GM10248 (cell line): ENCODE data around the gene TRIP10.
A peak's percentile ranks its signal among the peaks of the same experiment; 100 is the strongest.

Experiments
- CTCF ChIA-PET: fragments of 300-600 bp; sonication (Branson Sonifier 250); formaldehyde crosslinking; extraction: SDS; loops from one replicate; lab custom pipeline; 2021; ENCODE audit warnings: antibody characterized with exemption; lab: Yijun Ruan, JAX
- POLR2A ChIA-PET: fragments of 350-650 bp; sonication (Branson Sonifier 250); formaldehyde crosslinking; extraction: SDS; loops from one replicate; lab custom pipeline; 2020; ENCODE audit warnings: antibody characterized with exemption; lab: Yijun Ruan, JAX
- DNase-seq: peaks from one replicate; pipeline ENCODE4 v3.0.0; 2012; ENCODE audit errors: extremely low spot score
- TF ChIP-seq, protein P1 (sequence below): IDR thresholded peaks from 2 replicates; pipeline ENCODE4 v1.5.1; 2012; ENCODE audit warnings: mild to moderate bottlenecking, low read depth; ENCODE audit errors: extremely low read depth, missing control alignments, control extremely low read depth

TRIP10 gene

DNA sequence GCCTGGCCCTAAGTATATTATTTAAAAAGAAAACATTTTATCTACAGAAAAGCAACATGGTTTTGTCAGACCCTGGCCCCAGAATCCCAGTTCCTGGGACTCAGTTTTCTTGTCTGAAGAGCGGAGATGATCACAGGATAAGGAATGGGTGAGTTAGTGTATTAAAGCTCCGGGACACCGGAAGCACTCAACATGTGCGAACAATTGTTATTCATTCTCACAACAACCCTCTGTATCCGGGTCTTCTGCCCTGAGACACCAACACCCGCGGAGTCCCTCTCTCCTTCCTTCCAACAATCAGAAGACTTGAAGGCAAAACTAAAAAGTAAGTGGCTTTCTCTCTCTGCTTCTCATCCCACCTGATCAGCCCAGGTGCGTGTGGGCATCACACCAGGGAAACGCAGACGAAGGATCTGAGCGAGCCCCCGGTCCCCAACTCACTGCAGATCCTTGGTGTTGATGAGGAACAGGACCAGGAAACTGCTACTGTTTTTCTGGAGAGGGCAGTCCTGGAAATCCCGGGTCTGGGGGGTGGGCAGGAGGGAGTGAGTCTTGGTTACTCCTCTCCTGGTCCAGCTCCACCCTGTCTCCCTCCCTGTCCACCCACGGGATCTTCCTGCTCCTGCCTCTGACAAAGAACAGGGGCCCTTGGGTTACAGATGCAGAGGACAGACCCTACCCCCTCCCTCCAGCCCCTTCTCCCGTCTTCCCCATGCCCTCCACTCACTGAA lies 4.1 kb upstream of the TRIP10 start:
- ChIA-PET CTCF (interaction anchor here (0.7 to 7.3 kb wide), 5 partner anchors 13 to 363 kb away, joined by 3 to 124 read pairs (median 3); partner anchors contain the start of gene ALKBH7), POLR2A (interaction anchor here (0.9 kb wide), 1 partner anchor 24 kb away, joined by 3 read pairs; no protein-coding TSS in a partner anchor)
- TF ChIP-seq, protein P1, sequence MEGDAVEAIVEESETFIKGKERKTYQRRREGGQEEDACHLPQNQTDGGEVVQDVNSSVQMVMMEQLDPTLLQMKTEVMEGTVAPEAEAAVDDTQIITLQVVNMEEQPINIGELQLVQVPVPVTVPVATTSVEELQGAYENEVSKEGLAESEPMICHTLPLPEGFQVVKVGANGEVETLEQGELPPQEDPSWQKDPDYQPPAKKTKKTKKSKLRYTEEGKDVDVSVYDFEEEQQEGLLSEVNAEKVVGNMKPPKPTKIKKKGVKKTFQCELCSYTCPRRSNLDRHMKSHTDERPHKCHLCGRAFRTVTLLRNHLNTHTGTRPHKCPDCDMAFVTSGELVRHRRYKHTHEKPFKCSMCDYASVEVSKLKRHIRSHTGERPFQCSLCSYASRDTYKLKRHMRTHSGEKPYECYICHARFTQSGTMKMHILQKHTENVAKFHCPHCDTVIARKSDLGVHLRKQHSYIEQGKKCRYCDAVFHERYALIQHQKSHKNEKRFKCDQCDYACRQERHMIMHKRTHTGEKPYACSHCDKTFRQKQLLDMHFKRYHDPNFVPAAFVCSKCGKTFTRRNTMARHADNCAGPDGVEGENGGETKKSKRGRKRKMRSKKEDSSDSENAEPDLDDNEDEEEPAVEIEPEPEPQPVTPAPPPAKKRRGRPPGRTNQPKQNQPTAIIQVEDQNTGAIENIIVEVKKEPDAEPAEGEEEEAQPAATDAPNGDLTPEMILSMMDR = no peak
- DNase-seq = no peak

DNA sequence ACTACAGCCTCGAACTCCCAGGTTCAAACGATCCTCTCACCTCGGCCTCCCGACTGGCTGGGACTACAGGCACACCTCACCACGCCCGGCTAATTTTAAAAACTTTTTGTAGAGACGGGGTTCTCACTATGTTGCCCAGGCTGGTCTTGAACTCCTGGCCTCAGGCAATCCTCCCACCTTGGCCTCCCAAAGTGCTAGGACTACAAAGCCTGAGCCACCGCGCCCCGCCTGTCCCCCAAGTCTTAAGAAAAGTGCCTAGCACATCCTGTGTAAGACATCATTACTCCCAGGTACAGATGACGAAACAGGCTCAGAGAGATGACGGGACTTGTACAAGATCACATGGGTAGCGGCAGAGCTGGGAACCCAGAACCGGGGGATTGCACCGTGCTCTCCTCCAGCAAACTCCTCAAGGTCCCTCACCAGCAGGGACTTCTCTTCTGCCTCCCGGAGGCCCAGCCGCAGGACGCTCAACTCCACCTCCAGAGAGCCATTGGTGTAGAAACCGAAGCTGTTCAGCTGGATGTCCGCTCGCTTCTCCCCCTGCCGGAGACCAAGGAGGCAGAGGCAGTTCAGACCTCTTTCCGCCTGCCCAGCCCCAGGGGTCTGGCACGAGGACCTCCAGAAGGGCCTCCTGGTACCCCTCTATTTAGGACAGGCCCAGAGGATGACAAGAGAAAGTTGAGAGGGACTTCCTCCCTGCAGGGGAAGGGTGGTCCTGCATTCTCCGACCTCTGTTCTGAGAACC lies 3.1 kb upstream of the TRIP10 start:
- ChIA-PET CTCF (interaction anchor here (0.7 to 7.3 kb wide), 17 partner anchors 11 to 364 kb away, joined by 3 to 124 read pairs (median 3); partner anchors contain the start of genes ALKBH7 and C3), POLR2A (interaction anchor here (0.6 kb wide), 3 partner anchors 81 to 267 kb away, joined by 3 to 4 read pairs (median 3); no protein-coding TSS in a partner anchor)
- peak; percentile 81 for DNase-seq

DNA sequence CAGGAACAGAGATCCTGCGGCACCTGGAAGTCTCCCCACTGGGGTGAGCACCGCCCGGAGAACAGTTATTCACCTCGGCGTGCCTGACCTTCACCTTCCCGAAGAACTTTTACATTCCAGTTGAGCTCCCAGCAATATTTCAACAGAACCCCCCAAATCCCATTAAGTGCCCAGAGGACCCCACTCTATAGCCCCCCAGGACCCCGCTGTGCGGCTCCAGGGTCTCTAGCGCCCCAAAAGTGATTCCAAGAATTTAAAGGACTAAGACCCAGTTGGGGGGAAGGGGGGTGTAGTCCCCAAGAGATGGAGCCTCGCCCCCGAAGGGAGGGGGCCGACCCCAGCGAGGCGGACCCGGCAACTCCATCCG lies 2.6 kb upstream of the TRIP10 start:
- POLR2A ChIA-PET = interaction anchor here (0.6 to 1.8 kb wide), 4 partner anchors 82 to 206 kb away, joined by 3 to 8 read pairs (median 4); partner anchors contain the start of gene TNFSF9
- TF ChIP-seq, protein P1 = no peak
- no peak for DNase-seq
- CTCF ChIA-PET = interaction anchor here (0.7 to 7.3 kb wide), 19 partner anchors 11 to 256 kb away, joined by 3 to 124 read pairs (median 6); partner anchors contain the start of genes C3 and VAV1

More for the DNA sequence above, 3.1 kb upstream of the TRIP10 start:
- TF ChIP-seq, protein P1 = peak; percentile 62

DNA sequence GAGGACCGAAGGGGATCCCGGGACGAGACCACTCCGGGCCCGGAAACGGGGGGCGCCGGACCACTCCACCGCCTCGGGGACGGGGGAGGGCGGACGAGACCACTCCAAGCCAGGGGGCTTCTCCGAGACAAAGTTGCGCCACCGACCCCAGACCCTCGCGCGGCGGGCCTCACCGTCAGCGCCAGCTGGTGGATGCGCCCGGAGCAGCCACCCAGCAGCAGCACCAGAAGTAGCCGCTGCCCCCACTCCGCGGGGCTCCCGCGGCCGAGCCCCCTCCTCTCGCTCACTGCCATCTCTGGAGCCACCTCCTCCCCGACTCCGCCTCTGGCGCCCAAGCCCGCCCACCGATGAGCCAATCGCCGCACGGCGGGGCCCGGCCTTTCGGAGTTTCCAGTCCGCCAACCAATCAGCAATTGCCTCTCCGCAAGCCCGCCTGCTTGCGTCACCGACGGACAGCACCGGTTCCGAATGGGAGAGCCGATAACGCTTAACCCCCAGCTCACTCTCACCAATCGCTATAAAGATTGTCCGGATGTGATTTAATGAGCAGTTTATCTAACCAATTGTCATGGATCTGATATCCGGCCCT lies 2.1 kb upstream of the TRIP10 start, which contains the start of gene GPR108:
Gene GPR108 (minus strand): TSS at position 297 of the 589 bp plus-strand sequence. CDS start 4 bp downstream, at position 293.
- peak; percentile 98 for DNase-seq
- TF ChIP-seq, protein P1 = no peak
- ChIA-PET POLR2A (interaction anchor here (0.6 to 1.8 kb wide), 5 partner anchors 36 to 207 kb away, joined by 3 to 8 read pairs (median 4); partner anchors contain the start of gene TNFSF9), CTCF (interaction anchor here (1.0 to 7.3 kb wide), 23 partner anchors 10 to 297 kb away, joined by 3 to 124 read pairs (median 6); partner anchors contain the start of genes C3 and VAV1)

DNA sequence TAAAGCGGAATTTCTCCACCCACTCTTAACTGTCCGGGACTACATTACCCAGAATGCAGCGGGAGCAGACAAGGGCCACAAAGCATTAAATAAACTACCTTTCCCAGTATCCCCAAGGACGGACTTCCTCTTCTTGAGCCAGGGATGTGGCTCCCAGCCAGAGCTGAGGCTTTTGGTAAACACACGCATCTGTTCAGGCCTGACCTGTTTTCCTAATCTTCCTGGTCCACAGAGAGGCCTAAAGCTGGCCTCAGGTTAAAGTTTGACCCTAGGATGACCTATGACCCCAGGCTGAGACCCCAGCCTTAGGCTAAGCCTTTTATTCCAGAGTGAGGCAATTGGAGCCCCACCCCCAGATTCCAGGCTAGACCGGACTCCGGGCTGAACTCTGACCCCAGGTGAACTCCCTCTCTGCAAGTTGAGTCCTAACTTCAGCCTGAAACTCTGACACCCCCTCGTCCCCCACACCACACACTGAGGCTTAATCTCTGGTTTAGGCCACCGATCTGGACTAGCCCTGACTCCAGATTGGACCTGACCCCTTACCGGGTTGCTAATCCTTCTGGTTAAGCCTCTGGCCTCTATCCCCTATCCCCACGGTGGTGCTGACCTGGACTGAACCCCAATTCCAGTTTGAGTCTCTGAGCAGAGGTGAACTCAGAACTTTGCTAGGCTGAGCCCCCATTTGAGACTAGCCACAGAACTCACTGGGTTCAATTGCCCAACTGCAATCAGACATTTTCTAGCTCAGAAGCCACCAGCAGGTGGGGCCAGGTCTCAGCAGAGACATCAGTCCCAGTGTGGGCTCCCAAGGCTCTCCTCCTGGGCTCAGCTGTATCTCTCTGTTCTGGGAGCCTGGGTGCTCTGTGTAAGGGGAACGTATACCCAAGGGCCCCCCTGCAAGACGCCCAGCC lies 1.4 kb upstream of the TRIP10 start:
- DNase-seq = peak; percentile 63
- ChIA-PET POLR2A (interaction anchor here (0.8 to 1.8 kb wide), 4 partner anchors 36 to 207 kb away, joined by 3 to 8 read pairs (median 4); partner anchors contain the start of gene TNFSF9), CTCF (interaction anchor here (0.8 to 7.3 kb wide), 22 partner anchors 9 to 612 kb away, joined by 3 to 124 read pairs (median 6); partner anchors contain the start of genes C3 and VAV1)
- TF ChIP-seq, protein P1 = peak; percentile 92
